Measurements from ENCODE around the gene CTCF. TPM values are rescaled to one million over a fixed set of nuclear protein-coding genes. Genes with fewer than 3 reads are reported as not detected.

CTCF gene
- total and polyA plus RNA-seq, 10 of the 15 experiments (the other 5 are each of a cell fraction or from before 2014, with no cell fraction given): 9.1 to 55.0 (median 41.8) TPM

DNA sequence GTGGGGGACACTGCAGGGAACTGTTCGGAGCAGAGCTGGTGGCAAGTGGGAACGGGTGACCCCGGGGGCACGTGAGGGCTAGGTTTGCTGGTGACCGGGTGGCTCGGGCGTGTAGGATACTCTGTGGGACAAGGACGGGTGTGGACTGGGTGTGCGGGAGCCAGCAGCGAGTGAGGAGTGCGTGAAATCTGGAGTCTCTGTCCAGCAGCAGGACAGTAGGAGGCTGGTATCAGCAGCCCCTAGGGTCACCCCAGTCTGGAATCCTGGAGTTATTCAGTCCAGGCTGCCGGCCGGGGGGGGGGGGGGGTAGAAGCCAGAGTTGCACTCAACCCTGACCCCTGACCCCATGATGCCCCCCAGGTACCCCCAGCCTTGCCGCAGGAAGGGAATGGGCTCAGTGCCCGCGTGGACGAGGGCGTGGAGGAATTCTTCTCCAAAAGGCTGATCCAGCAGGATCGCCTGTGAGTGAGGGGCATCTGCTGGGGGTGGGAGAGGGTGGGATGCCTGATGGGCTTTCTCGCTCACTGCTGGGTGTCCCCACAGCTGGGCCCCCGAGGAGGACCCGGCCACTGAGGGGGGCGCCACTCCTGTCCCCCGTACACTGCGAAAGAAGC, 91.6 kb downstream of the CTCF start:
- H3K36me3 ChIP-seq (ENCODE audit: control insufficient read depth in 2 of 2, insufficient read depth in 2 of 2, low read length in 1 of 2): peaks cover 12 to 15% of the 10 kb centered on the region in 2 experiments
- no peak for TF ChIP-seq SP1 (IDR thresholded peaks at IDR 0.05; ENCODE audit: low read depth, low read length)
- TF ChIP-seq POLR2A (IDR thresholded peaks at IDR 0.05; ENCODE audit: low read depth, low read length): peak; percentile 27; the same call in 1 of the 2 replicates
- BruUV-seq (replicated peaks): no TSS peak
- H3K27me3 ChIP-seq (replicated peaks in 1 of 2; ENCODE audit: control insufficient read depth in 2 of 2, insufficient read depth in 2 of 2, low read length in 1 of 2): no peaks in the 10 kb centered on the region
- RAD21 ChIA-PET (ENCODE audit: unreplicated experiment): no interaction called here
- intact Hi-C loops (cut with micrococcal nuclease; ENCODE audit: unreplicated experiment) (no loop called here), in situ Hi-C loops (cut with MboI) (no loop called here)
- 93% methylated on average over 19 of the region's 25 CpGs for WGBS (ENCODE audit: insufficient coverage, insufficient replicate concordance, low lambda C conversion rate, missing lambda C conversion rate)
- no peak for DNase-seq (ENCODE audit: low read depth, low spot score)
- no peaks in the 10 kb centered on the region for H3K9me3 ChIP-seq (replicated peaks; ENCODE audit: control insufficient read depth, insufficient read depth, low read length)
- POLR2A ChIA-PET: no interaction called here
- no peak overlapping the region for H3K4me3 ChIP-seq
- no peak for ATAC-seq
- no peaks in the 10 kb centered on the region for H4K20me1 ChIP-seq (ENCODE audit: control insufficient read depth, insufficient read depth)
- peaks cover 4% of the 10 kb centered on the region for H3K4me1 ChIP-seq (ENCODE audit: control insufficient read depth, insufficient read depth, low read length)
- no peak overlapping the region for H3K27ac ChIP-seq (ENCODE audit: control insufficient read depth, insufficient read depth)
- no peak overlapping the region for H2AFZ ChIP-seq (ENCODE audit: control insufficient read depth, low read depth, low read length)
- FAIRE-seq: no peak
- SMC1A ChIA-PET (ENCODE audit: uncharacterized antibody, unreplicated experiment): no interaction called here
- H3K9ac ChIP-seq (ENCODE audit: control insufficient read depth, insufficient read depth, low read length): no peak overlapping the region
- CTCF ChIA-PET: no interaction called here
- peaks cover under 1% of the 10 kb centered on the region for H3K79me2 ChIP-seq (ENCODE audit: control insufficient read depth, insufficient read depth, low read length)
- no peak overlapping the region for H3K4me2 ChIP-seq (ENCODE audit: control insufficient read depth, insufficient read depth)

DNA sequence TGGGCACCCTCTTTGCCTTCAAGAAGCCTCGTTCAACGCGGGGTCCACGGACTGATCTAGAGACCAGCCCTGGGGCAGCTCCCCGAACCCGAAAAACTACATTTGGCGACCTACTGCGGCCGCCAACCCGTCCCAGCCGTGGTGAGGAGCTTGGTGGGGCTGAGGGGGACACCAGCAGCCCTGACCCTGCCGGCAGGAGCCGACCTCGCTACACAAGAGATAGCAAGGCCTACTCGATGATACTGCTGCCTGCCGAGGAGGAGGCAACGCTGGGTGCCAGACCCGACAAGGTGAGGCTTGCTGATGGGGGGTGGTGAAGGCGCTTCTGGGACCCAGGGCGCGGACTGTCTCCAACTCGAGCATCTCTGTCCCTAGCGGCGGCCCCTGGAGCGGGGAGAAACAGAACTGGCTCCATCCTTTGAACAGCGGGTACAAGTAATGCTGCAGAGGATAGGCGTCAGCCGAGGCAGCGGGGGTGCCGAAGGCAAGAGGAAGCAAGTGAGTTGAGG, 92.1 kb downstream of the CTCF start:
- DNase-seq (ENCODE audit: low read depth, low spot score) (no peak), ATAC-seq (no peak), FAIRE-seq (no peak)
- no peaks in the 10 kb centered on the region for H3K27me3 ChIP-seq (replicated peaks in 1 of 2; ENCODE audit: control insufficient read depth in 2 of 2, insufficient read depth in 2 of 2, low read length in 1 of 2)
- H3K9me3 ChIP-seq (replicated peaks; ENCODE audit: control insufficient read depth, insufficient read depth, low read length): no peaks in the 10 kb centered on the region
- BruUV-seq (replicated peaks): no TSS peak
- peaks cover 6% of the 10 kb centered on the region for H3K79me2 ChIP-seq (ENCODE audit: control insufficient read depth, insufficient read depth, low read length)
- no peak for TF ChIP-seq MEF2A (IDR thresholded peaks at IDR 0.05; ENCODE audit: insufficient read depth, low read depth, low read length)
- TF ChIP-seq RAD21 (IDR thresholded peaks at IDR 0.05; ENCODE audit: insufficient read depth, low read depth, low read length): no peak
- TF ChIP-seq, protein P1, sequence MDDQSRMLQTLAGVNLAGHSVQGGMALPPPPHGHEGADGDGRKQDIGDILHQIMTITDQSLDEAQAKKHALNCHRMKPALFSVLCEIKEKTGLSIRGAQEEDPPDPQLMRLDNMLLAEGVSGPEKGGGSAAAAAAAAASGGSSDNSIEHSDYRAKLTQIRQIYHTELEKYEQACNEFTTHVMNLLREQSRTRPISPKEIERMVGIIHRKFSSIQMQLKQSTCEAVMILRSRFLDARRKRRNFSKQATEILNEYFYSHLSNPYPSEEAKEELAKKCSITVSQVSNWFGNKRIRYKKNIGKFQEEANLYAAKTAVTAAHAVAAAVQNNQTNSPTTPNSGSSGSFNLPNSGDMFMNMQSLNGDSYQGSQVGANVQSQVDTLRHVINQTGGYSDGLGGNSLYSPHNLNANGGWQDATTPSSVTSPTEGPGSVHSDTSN (IDR thresholded peaks at IDR 0.05; ENCODE audit: insufficient replicate concordance, low read depth, low read length): no peak
- TF ChIP-seq POLR2A (IDR thresholded peaks at IDR 0.05; ENCODE audit: low read depth, low read length): 0 out of 2 replicates have a peak, but pooled peaks have one; percentile 27
- no peaks in the 10 kb centered on the region for H4K20me1 ChIP-seq (ENCODE audit: control insufficient read depth, insufficient read depth)
- H3K9ac ChIP-seq (ENCODE audit: control insufficient read depth, insufficient read depth, low read length): no peak overlapping the region
- WGBS (ENCODE audit: insufficient coverage, insufficient replicate concordance, low lambda C conversion rate, missing lambda C conversion rate): 95% methylated on average over 30 of the region's 30 CpGs
- H3K4me3 ChIP-seq: no peak overlapping the region
- H3K27ac ChIP-seq (ENCODE audit: control insufficient read depth, insufficient read depth): no peak overlapping the region
- in situ Hi-C loops (cut with MboI): no loop called here
- SMC1A ChIA-PET (ENCODE audit: uncharacterized antibody, unreplicated experiment): no interaction called here
- H2AFZ ChIP-seq (ENCODE audit: control insufficient read depth, low read depth, low read length): no peak overlapping the region
- RAD21 ChIA-PET (ENCODE audit: unreplicated experiment): no interaction called here
- POLR2A ChIA-PET: no interaction called here
- intact Hi-C loops (cut with micrococcal nuclease; ENCODE audit: unreplicated experiment): no loop called here
- H3K36me3 ChIP-seq (ENCODE audit: control insufficient read depth in 2 of 2, insufficient read depth in 2 of 2, low read length in 1 of 2): peaks cover 12 to 18% of the 10 kb centered on the region in 2 experiments
- H3K4me1 ChIP-seq (ENCODE audit: control insufficient read depth, insufficient read depth, low read length): peaks cover 10% of the 10 kb centered on the region
- H3K4me2 ChIP-seq (ENCODE audit: control insufficient read depth, insufficient read depth): no peak overlapping the region
- CTCF ChIA-PET: no interaction called here
